Activated CD8-positive, alpha-beta memory T cell treated with anti-CD3 and anti-CD28 coated beads for 4 hours (primary cell): ENCODE data around the gene HIRIP3.

ENCODE experiments used
- DNase-seq, 2 donors: peaks; one replicate each; pipeline ENCODE4 v3.0.0-alpha.2; 2020; ENCODE audit warnings: low read depth in 2 of 2

The HIRIP3 gene

DNA sequence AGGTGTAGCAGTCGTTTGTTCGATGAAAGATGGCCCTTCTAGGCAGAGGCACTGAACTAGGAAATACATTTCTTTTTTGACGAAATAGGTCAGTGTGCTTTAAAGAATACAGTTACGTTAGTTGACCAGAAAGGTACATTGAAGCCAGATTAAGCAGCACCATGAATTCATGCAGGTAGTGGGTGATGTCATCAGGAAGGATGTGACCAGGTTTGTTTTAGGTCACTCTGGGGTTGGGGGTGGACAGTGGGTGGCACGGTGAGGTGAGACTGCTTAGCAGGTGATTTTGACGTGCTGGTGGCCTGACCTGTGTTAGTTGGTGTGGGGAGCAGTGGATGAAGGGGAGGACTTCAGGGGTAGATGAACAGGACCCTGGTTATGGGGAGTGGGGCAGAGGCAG is 4.2 kb upstream of the HIRIP3 start:
- DNase-seq = no peak

DNA sequence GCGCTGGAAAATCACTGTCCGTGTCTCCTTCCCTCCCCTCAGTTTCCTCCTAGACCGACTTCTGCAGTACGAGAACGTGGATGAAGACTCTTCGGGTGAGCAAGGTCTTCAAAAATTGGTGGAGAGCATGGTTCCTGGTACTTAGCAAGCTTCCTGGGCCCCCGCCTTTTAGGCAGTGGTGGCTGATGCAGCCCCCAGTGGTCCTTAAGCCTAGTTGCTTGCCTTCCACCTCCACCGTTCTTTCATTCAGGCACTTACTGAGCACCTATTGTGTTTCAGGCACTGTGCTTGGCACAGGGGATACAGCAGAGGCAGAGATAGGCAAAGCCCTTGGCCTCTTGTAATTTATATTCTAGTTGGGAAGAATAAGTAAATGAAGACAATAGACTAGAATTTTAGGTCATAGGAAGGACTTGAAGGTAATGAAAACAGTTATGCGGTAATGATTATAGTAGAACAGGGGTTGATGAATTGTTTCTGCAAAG is 1.4 kb upstream of the HIRIP3 start:
- DNase-seq = no peak

DNA sequence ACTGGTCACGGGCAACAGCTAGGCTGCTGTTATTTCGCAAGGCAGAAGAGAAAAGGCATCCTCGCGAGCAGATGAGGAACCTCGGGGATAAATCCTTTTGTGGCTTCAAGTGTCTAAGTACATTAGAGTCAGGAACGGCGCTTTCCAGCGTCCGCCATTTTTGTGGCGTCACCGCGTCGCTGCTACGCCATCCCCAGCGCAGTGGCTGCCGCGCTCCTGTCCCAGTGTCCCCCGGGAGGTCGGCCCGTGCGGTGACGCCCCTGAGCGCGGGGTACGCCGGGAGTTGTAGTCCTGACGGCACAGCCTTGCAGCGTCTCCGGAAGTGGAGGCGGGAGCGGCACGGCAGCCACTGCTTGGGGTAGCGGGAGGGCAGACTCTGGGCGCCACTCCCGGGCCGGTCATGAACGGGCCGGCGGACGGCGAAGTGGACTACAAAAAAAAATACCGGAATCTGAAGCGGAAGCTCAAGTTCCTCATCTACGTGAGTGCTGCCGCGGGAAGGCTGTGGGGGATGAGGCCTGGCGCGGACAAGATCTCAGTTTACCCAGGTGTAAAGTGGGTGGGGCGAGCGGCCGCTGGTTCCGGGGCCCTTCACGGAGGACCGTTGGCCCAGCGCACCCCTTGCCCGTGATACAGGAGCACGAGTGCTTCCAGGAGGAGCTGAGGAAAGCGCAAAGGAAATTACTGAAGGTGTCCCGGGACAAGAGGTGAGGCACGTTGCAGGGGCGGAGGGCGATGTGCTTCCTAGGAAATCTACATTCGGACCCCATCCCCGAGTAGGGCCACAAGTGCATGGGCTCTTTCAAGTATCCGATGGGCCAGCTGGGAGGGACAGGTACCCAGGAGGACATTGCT is 721 bp upstream of the HIRIP3 start, which contains the start of gene INO80E:
Gene INO80E (plus strand): TSS at position 331 of the 855 bp plus-strand sequence. CDS start 70 bp downstream, at position 401.
- DNase-seq = peak; percentile 99

DNA sequence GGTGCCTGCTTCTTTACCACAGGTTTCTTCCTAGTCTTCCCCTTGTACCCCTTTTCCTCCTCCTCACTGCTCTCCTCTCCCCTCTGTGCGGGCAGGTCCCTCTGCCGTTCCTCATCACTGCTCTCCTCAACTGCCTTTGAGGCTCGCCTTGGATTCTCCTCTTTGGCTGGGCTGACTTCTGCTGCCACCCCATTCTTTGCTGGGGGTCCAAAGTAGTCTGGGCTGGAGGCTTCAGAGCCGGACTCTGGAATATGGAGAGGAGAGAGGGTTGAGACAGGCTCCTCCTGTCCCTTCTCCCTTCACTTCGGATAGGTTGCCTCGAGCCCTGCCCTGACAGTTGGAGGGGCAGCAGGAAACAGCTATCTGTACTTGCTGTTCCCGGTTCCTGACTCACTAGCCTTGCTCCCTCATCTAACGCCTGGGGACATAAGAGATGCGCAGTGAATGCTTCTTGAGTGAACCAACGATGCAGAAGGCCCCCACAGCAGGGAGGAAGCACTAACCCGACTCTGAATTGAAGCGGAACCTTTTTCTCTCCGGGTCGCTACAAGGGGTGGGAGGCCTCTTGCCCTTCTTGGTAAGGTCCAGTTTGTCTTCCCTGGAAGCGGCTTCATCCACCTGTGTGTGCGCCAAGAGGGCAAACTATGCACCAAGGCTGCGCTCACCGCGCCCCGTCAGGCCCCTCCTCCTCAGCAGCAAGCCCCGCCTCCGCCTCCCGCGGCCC is 655 bp downstream of the HIRIP3 start:
- peak in 1 of 2 donors; percentile 14 for DNase-seq

DNA sequence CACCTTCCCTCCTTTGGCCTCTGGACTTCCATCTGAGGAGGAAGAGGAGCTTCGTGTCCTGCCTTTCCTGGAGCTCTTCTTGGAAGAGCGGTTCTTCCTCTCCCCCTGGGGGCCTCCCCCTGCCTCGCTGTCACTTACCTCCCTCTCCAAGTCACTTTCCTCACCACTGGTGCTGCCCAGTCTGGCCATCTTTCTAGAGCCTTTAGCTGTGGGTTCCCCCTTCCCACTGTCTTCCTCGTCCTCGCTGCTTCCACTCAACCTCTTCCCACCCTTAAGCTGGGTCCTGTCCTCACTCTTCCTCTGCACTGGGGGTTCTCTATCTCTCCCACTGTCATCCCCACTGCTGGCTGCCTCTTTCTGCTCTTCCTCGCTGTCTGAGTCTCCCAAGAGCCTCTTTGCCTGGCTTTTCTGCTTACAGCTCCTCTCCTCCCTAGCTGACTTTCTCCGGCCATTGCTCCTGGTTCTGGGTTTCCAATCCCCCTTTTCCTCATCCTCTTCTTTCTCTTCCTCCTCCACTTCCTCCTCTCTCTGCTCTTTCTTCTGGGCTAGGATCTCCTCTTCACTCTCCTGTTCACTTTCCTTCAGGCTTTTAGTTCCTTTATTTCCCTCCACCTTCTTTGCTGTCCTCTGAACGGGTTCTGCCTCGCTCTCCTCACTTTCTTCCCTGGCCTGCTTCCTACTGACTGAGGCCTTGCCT is 1.4 kb downstream of the HIRIP3 start:
- DNase-seq = no peak

DNA sequence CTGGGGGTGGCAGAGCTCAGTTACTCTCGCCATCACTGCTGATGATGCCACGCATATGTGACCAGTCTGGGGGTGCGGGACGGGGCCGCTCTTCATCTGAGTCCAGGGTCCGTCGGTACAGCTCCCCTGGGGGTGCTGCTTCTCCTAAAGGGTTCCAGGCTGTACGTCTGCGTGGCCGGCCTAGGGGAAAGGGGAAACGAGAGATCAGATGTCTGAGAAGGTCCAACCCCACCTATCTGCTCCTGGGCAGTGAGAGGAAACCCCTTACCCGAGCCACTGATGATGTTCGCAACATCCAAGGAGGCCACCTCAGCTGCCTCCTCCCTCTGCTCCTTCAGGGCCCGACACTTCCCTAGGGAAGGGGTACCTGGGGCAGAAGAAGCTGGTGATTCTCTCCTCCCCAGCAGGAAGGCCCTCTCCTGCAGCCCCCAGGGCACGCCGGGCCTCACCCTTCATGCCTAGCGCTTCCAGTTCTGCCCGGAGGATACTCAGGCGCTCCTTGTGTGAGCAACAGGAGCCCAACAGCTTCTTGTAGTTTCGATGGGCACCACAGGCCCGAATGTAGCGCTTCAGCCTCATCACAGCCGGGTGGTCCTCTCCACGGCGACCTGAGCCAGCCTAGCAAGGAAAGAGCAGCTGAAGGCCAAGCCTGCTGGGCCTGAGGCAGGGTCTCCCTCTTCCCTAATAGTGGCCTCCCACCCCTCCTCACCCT is 2.1 kb downstream of the HIRIP3 start:
- no peak for DNase-seq

DNA sequence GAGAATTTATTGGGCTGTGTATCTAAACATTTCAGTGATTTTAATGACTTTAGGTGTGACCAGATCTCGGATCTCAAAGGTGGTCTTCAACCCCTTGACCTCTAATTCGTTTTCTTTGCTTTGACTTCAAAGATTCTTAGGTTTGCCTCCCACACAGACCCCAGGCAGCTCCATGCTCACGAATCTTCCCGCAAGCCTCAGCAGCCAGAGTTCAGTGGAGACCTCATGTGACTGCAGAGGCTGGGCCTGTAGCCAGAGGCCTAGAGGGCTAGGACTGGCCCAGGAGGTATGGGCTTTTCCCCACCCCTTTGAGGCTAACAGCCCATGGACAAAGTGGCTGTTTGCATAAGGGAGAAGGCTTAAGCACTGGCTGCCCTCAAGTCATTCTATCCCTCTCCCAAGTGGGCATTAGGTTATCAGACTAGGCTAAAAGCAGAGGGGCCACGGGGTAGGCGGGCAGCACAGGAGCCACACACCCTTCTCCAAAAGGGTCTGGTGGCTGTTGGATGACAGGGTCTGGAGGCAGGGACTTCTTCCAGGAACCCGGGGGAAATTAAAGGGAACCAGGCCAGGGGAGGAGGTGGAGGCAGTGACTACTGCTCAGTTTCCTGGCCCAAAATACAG is 3.0 kb downstream of the HIRIP3 start:
- no peak for DNase-seq

DNA sequence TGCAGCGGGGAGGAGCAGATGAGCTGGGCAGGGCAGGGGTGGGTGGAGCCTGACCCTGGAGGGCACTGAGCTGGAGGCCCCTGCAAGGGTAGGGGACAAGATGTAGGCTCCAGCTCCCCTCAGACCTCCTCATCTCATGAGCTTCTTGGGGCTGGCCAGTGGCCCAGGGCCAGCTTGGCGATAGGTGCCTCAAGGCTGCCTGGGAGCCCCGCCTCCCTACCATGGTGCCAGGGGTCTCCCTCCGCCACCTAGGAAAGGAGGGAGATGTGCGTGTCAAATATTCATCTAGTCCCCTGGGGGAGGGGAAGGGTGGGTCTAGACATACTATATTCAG is 3.9 kb downstream of the HIRIP3 start:
- DNase-seq = no peak

DNA sequence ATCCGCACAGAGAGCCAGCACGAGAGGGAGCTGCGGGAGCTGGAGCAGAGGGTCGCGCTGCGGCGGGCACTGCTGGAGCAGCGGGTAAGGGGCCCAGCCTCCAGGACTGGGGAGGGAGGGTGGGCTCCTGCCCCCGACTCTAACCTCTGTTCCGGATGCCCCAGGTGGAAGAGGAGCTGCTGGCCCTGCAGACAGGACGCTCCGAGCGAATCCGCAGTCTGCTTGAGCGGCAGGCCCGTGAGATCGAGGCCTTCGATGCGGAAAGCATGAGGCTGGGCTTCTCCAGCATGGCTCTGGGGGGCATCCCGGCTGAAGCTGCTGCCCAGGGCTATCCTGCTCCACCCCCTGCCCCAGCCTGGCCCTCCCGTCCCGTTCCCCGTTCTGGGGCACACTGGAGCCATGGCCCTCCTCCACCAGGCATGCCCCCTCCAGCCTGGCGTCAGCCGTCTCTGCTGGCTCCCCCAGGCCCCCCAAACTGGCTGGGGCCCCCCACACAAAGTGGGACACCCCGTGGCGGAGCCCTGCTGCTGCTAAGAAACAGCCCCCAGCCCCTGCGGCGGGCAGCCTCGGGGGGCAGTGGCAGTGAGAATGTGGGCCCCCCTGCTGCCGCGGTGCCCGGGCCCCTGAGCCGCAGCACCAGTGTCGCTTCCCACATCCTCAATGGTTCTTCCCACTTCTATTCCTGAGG is 4.4 kb downstream of the HIRIP3 start:
- no peak for DNase-seq

DNA sequence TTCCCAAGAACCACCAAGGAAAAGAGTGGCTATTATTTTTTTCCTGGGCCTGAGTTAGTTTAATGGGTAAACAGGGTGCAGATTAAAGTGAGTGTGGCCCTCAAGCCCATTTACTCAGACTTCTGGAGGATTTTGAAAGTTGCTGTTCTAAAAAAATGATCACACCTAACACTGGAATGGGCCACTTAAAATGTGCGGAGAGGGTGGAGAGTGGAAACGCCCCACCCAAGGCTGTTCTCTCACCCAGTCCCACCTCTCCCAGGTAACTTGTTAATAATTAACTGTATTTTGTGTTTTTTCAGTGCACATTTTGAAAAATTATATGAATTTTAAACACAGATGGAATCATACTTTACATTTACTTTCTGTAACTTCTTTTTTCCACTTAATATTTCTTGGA is 5.4 kb downstream of the HIRIP3 start:
- no peak for DNase-seq

DNA sequence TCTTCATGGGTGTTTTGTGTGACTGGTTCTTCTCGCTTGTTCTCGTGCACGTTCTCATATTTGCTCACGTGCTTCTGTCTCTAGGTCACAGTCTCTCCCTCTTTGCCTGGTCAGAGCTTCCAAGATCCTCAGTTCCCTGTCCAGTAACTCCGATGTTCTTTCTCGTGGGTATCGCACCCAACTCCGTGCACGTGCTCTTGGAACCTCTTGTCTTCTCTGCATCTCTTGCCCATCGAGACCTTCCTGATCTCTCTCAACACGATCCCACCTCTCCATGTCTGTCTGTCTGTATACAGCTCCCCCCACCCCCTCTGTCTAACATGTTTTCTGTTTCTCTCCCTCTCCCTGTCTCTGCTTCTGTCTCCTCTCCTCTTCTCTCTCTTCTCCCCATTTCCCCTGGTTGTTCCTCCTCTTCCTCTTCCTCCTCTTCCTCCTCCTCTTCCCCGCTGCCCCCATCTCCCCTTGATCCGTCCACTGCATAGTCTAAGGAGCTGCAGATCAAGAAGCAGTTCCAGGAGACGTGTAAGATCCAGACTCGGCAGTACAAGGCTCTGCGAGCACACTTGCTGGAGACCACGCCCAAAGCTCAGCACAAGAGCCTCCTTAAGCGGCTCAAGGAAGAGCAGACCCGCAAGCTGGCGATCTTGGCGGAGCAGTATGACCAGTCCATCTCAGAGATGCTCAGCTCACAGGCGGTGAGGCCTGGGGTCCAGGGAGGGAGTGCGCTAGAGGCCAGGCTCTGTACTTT is 6.1 kb downstream of the HIRIP3 start:
- DNase-seq = no peak

DNA sequence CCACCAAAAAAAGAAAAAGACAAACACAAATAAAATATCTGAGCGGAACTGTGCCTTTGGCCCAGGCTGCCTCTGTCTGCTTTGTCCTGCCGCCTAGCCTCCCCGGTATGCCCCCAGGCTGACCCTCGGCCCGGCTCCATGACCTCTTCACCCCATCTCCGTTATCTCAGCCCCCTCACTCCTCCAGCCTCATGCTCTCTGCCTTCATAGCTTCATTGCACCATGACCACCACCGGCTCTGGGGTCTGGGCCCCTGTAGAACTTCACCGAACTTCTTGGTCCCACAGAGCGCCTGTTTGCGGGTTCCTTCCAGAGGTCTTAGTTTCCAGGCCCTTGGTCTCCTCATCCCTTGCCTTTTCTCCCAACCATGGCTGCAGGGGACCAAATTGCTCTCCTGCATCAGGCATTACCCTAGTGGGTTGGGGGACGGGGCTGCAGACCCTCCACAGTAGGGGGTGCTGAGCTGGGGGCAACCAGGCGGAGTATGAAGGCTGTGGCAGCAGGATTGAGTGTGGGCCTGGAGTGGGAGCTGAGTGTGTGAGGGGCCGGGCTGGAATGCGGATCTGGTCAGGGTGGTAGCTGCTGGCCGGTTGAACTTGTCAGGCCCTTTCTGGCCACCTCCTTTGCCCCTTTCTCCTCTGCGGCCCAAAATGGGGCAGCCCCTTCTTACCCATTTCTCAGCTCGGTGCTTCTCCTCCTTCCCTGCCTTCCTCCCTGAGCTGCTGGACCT is 6.9 kb downstream of the HIRIP3 start:
- DNase-seq = no peak

DNA sequence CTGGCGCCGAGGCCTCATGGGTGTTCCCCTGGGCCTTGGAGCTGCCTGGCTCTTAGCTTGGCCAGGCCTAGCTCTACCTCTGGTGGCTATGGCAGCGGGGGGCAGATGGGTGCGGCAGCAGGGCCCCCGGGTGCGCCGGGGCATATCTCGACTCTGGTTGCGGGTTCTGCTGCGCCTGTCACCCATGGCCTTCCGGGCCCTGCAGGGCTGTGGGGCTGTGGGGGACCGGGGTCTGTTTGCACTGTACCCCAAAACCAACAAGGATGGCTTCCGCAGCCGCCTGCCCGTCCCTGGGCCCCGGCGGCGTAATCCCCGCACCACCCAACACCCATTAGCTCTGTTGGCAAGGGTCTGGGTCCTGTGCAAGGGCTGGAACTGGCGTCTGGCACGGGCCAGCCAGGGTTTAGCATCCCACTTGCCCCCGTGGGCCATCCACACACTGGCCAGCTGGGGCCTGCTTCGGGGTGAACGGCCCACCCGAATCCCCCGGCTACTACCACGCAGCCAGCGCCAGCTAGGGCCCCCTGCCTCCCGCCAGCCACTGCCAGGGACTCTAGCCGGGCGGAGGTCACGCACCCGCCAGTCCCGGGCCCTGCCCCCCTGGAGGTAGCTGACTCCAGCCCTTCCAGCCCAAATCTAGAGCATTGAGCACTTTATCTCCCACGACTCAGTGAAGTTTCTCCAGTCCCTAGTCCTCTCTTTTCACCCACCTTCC is 7.9 kb downstream of the HIRIP3 start:
- DNase-seq = no peak

DNA sequence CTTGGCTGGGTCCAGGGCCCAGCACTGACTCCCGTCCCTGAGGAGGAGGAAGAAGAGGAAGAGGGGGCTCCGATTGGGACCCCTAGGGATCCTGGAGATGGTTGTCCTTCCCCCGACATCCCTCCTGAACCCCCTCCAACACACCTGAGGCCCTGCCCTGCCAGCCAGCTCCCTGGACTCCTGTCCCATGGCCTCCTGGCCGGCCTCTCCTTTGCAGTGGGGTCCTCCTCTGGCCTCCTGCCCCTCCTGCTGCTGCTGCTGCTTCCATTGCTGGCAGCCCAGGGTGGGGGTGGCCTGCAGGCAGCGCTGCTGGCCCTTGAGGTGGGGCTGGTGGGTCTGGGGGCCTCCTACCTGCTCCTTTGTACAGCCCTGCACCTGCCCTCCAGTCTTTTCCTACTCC is 8.5 kb downstream of the HIRIP3 start:
- no peak for DNase-seq

DNA sequence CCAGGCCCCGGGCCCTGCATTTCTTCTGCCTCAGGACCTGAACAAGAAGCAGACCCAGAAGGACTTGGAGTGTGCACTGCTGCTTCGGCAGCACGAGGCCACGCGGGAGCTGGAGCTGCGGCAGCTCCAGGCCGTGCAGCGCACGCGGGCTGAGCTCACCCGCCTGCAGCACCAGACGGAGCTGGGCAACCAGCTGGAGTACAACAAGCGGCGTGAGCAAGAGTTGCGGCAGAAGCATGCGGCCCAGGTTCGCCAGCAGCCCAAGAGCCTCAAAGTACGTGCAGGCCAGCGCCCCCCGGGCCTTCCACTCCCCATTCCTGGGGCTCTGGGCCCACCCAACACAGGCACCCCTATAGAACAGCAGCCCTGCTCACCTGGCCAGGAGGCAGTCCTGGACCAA is 9.2 kb downstream of the HIRIP3 start:
- DNase-seq = no peak

DNA sequence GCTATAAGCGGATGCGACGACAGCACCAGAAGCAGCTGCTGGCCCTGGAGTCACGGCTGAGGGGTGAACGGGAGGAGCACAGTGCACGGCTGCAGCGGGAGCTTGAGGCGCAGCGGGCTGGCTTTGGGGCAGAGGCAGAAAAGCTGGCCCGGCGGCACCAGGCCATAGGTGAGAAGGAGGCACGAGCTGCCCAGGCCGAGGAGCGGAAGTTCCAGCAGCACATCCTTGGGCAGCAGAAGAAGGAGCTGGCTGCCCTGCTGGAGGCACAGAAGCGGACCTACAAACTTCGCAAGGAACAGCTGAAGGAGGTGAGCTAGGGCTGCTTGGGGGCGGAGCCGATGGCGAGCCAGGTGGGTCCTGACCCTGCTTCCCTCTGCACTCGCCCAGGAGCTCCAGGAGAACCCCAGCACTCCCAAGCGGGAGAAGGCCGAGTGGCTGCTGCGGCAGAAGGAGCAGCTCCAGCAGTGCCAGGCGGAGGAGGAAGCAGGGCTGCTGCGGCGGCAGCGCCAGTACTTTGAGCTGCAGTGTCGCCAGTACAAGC is 10.1 kb downstream of the HIRIP3 start:
- DNase-seq = no peak

DNA sequence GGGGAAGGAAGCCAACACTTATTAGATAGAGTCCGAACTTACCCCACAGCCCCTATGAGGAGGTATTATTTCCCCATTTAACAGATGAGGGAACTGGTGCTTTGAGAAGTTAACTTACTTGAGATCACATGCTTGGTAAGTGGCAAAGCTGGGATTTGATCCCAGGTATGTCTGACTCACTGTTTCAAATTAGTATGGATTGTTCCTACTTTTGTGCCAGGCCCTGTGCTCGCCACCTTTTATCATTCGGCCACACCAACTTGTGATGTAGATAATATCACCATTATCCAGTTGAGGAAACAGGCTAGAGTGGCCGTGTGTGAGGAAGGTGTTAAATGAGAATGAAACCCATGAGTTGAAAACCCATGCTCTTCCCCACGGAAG is 10.7 kb downstream of the HIRIP3 start:
- no peak for DNase-seq

DNA sequence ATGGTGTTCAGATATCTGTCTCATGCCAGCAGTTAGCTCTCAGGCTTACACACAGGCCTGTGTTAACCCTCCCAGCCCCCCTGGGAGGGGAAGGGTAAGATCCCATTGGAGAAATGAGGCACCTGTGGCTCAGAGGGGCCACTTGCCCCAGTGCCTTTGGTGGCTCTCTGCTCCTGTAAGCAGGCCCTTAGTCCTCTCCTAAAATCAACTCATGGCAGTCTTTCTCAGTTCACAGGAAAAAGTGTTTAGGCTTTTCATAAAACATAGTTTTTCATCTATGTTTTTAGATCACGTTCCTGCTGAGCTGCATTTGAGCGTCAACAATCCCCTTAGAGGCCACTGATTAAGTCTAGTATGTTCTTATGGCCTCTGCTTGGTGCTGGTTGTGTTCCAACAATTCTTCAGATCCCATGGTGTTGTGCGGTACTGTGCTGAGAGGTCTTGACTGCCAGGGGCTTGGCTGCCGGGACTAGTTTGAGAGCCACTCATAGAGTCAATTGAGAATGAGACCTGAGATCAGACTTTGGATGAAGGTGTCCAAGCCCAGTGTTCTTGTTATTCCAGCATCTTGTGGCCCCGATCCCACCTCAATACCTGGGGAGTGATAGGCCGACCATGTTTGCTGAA is 11.2 kb downstream of the HIRIP3 start:
- DNase-seq = no peak
